GM15510 (cell line): ENCODE results near the gene SLC35B1.

ENCODE experiments used
- POLR2A ChIP-seq: IDR thresholded peaks from 3 replicates; pipeline ENCODE4 v1.6.1; 2011; ENCODE audit warnings: borderline replicate concordance; ENCODE audit not compliant: insufficient read length; ENCODE audit errors: extremely low read depth

SLC35B1 gene

GRCh38 chr17:49674507-49674906, 33.3 kb downstream of the SLC35B1 start:
- TF ChIP-seq POLR2A, result no peak

GRCh38 chr17:49670641-49671040, 37.1 kb downstream of the SLC35B1 start:
- TF ChIP-seq POLR2A, result no peak

- no peak for TF ChIP-seq POLR2A
Observed at GRCh38 chr17:49670002-49670401, 37.8 kb downstream of the SLC35B1 start.

GRCh38 chr17:49667854-49668253, 39.9 kb downstream of the SLC35B1 start:
- no peak for TF ChIP-seq POLR2A

GRCh38 chr17:49664706-49665211, 43.0 kb downstream of the SLC35B1 start:
- TF ChIP-seq POLR2A, result no peak

- TF ChIP-seq POLR2A, result no peak
Observed at GRCh38 chr17:49659661-49660382, 47.9 kb downstream of the SLC35B1 start.

- no peak for TF ChIP-seq POLR2A
Observed at GRCh38 chr17:49656247-49656646, 51.5 kb downstream of the SLC35B1 start.
